ENCODE results near the gene UBE2F.
"Not testable (repeated sequence)": the region's sequence is repeated elsewhere in the genome, so short reads cannot be mapped to it uniquely, and the experiment has no call there.

DNA sequence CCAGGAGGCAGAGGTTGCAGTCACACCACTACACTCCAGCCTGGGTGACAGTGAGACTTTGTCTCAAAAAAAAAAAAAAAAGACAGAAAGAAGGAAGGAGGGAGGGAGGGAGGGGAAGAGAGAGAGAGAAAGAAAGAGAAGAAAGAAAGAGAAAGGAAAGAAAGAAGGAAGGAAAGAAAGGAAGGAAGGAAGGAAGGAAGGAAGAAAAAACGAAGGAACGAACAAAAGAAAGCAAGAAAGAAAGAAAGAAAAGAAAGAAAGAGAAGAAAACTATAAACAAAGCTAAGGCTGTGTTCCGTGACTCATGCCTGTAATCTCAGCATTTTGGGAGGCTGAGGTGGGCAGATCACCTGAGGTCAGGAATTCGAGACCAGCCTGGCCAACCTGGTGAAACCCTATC, 15.5 kb upstream of the UBE2F start:
- TF ChIP-seq, protein P1, sequence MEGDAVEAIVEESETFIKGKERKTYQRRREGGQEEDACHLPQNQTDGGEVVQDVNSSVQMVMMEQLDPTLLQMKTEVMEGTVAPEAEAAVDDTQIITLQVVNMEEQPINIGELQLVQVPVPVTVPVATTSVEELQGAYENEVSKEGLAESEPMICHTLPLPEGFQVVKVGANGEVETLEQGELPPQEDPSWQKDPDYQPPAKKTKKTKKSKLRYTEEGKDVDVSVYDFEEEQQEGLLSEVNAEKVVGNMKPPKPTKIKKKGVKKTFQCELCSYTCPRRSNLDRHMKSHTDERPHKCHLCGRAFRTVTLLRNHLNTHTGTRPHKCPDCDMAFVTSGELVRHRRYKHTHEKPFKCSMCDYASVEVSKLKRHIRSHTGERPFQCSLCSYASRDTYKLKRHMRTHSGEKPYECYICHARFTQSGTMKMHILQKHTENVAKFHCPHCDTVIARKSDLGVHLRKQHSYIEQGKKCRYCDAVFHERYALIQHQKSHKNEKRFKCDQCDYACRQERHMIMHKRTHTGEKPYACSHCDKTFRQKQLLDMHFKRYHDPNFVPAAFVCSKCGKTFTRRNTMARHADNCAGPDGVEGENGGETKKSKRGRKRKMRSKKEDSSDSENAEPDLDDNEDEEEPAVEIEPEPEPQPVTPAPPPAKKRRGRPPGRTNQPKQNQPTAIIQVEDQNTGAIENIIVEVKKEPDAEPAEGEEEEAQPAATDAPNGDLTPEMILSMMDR (IDR thresholded peaks at IDR 0.05; ENCODE audit: poor library complexity), result not testable (repeated sequence)
- not testable (repeated sequence) for TF ChIP-seq EZH2 (IDR thresholded peaks at IDR 0.05; ENCODE audit: borderline replicate concordance); EZH2phosphoT487 (IDR thresholded peaks at IDR 0.05; ENCODE audit: low read depth, severe bottlenecking, unreplicated experiment)
